Panc1 (cell line): ENCODE data around the gene INPP4A.

ENCODE experiments used
- CTCF ChIP-seq: fragments of 450-650 bp; IDR thresholded peaks from 2 replicates; pipeline ENCODE4 v1.5.1; 2017; ENCODE audit warnings: mild to moderate bottlenecking
- POLR2AphosphoS5 ChIP-seq: IDR thresholded peaks from 2 replicates; pipeline ENCODE4 v1.6.1; 2012; ENCODE audit warnings: mild to moderate bottlenecking, low read depth, low read length, moderate library complexity
- SIN3A ChIP-seq: IDR thresholded peaks from 2 replicates; pipeline ENCODE4 v1.6.1; 2012; ENCODE audit warnings: low read depth, mild to moderate bottlenecking, low read length, moderate library complexity, borderline replicate concordance; ENCODE audit not compliant: insufficient read depth
- TCF7L2 ChIP-seq: IDR thresholded peaks from 2 replicates; pipeline ENCODE4 v1.6.1; 2011; ENCODE audit warnings: mild to moderate bottlenecking, low read depth, low read length, inconsistent platforms

- TF ChIP-seq POLR2AphosphoS5: no peak
- no peak for TF ChIP-seq CTCF
- TF ChIP-seq TCF7L2: no peak
- TF ChIP-seq SIN3A: no peak
Observed at GRCh38 chr2:98458667-98459380, 14.2 kb downstream of the INPP4A start.
